Inflammatory macrophage (primary cell): ENCODE measurements around the gene PRRT1B.
"Not testable (repeated sequence)": the region's sequence is repeated elsewhere in the genome, so short reads cannot be mapped to it uniquely, and the experiment has no call there.

Experiments
- DNase-seq, 2 donors: peaks; one replicate each; pipeline ENCODE4 v3.0.0-alpha.2; 2020 to 2022

Gene PRRT1B

DNA sequence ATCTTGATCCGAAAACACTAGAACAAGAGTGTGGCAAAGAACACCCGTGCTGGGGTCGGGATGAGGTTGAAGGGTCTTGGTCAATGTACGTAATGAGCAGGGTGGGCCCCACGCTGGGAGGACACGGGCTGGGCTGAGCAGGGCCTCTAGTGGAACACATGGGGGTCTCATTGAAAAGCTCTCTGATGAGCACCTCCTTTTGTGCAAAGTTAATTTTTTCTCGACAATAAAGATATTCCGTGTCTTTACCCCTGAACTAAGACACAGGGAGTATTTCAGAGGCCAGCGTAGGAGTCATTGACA, 22.3 kb upstream of the PRRT1B start:
- no peak for DNase-seq

DNA sequence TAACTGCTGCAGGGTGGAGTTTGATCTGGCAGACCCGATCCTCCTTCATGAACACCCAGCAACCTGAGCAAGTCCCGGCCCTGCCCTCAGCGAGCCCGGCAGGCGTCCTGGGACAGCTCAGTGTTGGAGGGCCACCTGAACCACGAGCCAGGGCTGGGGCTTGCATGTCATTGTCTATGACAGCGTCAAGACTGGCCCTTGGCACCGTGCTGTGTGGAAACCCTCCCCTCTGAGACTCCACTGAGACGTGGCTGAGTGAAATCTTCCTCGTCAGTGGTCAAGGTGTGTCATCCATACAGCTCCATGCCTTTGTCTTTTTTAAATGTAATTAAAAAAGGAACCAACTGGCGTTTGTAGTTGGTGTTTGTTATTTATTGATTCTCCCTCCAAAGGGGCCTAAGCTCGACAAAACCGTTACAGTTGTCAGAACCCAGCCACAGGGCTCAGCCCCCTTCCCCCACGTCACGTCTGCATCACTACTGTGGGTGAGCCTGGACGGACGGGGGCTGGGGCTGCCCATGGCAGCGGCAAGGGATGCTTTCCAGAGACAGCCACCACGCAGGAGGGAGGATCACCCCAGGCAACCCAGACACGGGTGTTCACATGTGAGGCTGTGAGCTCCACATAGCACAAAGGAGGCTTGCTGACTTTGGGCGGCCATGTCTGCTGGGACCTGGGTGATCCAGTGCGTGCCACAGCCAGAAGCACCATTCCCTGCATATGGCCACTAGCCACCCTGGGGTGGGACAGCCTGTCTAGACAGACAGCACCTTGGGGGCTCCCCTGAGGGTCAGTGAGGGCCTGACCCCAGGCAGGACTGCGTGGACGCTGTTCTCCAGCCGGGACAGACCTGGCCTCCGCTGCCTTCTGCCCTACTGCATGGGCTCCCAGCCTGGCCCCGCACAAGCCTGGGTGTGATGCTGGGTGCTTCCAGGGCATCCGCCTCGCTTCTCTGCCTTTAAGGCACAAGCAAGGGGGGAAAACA, 21.6 kb upstream of the PRRT1B start:
- no peak for DNase-seq

DNA sequence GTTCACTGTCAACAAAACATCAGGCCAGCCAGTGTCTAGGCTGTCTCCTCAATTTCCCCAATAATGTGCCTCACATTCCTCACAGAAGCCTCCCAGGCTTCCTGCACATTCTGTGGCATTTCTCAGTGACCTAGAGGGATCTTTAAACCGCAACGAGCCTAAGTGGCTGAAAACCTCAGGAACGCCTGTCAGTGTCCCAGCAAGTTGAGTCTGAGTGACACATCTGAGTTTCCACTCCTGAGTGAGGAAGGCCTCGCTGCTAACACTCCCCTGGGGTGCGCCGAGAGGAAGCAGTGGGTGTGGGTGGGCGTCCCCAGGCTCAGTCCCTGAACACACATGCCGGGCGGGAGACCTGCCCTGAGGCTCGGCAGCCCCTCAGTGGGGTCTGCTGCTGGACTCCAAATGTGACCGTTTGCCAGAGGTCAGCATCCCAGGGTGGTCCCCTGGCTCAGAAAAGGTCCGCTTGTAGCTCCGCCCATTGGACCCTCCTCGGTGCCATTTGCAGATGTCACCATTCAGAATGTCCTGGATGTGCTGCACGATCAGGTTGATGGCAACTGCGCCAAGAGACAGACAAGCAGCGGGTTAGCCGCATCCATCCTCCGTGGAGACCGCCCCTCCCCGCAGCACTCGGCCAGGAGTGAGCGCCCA, 20.5 kb upstream of the PRRT1B start:
- no peak for DNase-seq

DNA sequence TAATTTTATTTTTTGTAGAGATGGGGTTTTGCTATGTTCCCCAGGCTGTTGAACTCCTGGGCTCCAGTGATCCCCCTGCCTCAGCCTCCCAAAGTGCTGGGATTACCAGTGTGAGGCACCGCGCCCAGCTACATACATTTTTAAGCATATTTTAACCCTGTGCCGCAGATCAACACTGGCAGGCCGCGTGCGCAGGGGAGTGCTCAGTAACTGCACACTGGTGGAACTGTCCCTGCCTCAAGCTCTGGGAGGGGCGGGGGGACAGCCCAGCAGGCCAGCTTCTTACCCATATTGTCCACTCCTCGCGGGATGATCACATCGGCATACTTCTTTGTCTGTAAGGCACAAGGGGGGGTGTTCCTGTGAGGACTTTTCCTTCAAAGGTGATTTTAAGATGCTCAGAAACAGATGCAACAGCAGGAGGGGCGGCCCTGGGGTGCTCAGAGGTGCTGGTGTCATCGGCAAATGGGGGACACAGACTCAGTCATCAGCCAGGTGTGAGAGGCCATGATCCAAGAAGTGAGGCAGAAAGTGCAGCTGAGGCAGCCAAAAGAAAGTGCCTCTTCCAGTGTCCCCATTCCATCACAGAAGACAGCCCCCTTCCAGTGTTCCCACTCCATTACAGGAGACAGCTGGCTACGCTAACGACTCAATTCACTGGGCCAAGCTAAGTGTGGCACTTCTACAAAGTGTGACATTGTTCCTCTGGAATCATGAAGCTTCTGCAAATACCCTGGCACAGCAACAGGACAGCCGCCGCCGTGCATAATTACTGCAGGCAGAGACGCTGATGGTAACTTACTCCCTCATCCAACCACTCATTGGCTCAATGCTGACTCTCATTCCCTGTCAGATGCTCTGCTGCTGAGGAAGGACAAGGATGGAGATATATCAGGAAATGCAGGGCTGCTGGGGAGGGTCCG, 19.4 kb upstream of the PRRT1B start:
- no peak for DNase-seq

DNA sequence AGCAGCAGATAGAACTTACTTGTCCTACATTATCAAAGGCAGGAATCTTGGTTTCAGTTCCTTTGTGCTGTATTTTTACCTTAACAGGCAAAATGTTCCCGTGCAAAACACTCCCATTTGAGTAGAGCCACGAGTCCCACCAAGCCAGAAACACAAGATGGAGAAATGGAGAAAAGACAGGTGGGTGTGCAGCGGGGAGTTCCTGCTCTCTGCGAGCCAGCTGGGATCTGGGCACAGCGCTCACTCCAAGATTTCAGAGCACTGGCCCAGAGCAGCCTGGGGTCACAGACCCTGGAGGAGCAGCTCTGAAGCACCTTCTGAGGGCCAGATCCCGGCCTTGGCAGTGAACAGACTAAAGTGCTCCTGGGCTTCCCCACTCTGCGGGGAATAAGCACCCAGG, 17.1 kb upstream of the PRRT1B start:
- no peak for DNase-seq

DNA sequence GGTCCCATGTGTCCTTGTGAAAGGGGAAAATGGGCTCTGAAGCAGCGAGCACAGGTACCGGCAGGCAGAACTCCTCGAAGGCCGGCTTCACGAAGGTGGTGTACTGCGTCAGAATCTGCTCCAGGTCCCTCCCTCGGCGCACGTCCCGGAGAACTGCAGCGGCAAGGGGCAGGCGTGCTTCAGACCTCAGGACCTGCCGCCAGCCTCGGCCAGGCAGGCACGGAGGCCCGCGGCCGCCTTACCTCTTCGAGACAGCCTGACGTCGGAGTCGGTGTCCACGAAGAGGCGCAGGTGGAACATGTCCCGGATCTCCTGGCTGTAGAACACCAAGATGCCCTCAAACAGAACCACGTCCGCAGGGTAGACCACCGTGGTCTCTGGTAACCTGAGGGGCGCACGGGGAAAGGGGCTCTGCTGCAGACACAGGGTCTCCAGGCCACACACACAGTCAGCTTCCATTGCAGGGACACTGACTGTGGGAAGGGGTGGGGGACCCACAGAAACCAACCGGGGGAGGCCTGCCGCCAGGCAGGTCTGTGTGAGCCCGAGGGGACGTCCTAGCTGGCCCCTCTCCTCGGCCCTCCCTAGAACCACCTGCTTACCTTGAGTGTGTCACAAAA, 16.3 kb upstream of the PRRT1B start:
- no peak for DNase-seq

DNA sequence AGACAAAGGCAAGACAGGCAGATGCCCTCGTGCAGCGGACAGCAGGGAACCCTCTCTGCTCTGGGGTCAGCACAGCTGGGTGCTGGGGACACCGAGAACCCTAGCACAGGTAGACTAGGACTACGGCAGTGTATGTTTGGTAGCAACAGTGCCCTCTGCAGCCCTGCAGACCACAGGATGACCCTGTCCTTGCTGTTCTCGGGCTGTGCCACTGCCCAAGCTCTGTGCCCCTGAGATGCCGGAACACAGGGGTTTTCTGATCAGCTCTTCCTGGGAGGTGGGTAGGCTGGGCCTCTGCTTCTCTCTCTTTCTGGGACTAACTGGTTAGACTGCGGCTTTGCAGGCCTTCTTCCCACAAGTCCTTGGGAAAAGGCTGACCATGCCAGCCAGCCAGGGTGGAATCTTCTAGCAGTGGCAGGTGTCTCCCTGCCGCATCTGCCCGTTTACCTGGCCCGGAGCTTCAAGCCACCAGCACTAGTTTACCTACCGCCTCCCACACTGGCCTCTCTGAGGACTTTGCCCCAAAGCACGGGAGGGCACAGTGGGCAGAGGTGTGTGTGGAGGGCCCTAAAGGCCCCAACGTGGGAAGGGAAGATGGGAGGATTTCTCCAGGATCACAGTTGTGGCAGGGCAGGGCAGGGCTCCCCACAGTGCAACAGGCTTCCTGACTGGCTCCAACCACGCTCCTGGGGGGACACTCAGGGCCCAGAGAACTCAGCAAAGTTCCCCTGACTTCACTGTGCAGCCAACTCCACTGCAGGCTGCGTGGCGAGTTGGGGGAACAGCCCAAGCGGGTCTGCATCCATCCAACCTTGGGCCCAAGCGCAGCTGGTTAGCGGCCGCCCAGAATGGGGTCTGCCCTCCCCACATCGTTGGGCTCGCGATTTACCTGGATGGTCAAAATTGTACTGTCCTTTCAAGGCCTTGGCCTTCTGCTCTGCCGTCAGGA, 15.5 kb upstream of the PRRT1B start:
- DNase-seq: no peak

DNA sequence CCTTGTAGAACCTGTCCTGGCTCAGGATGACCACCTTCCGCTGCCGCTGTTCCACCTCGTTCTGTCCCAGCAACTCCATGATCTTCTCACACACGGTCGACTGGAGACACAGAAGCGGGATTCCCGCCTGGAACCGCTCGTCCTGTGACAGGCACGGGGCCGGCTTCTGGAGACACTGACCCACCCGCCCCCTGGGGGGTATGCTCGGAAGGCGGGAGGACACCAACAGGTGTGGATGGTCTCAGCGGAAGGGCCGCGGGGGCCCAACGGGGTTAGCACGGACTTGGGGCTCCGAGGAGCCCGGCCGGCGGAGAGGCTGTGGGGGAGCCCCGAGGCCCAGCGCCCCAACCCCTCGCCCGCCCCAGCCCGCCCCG, 14.8 kb upstream of the PRRT1B start:
- peak in 1 of 2 donors; percentile 17 for DNase-seq

DNA sequence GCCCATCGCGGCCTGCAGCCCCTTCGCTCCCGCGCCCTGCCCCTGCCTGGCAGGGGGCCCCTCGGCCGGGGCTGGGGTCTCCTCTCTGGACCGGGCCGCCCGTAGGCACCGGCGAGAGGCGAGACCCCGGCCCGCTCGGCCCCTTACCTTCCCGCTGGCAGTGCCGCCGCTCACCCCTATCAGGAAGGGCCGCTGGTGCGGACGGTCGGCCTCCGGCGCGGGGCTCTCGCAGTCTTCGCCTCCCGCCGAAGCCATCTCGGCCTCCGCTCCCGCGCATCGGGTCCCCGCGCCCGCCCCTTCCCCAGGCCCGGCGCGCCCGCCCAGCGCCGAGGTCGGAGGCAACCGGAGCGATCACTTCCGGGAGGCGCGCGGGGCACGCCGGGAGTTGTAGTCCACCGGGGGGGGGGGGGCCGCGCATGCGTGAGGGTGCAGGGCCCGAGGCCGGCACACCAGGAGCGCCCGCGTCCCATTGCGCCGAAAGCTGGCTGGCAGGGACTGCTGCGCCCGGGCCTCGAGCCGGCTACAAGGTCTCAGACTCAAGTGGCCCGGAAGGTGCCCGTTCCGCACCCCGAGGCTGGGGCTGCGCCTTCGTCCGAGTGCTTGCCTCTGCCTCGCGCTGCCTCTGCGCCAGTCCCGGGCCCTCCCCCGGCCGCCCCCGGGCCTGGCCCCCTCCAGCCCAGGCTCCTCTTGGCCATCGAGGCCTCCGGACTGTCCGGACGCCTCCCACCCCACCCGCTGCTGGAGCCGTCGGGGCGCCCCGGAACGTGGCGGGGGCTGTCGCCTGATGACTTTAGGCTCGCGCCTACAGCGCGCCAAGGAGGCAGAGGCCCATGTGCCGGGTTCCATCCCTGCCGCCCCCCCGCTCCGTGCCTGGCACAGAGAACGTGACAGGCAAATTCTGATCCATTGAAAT, 14.1 kb upstream of the PRRT1B start, which contains the start of gene UCK1:
UCK1 (minus strand) TSS at position 344 of the 913 bp plus-strand sequence; CDS start at position 255, 89 bp downstream.
- DNase-seq: peak; percentile 82 to 83

DNA sequence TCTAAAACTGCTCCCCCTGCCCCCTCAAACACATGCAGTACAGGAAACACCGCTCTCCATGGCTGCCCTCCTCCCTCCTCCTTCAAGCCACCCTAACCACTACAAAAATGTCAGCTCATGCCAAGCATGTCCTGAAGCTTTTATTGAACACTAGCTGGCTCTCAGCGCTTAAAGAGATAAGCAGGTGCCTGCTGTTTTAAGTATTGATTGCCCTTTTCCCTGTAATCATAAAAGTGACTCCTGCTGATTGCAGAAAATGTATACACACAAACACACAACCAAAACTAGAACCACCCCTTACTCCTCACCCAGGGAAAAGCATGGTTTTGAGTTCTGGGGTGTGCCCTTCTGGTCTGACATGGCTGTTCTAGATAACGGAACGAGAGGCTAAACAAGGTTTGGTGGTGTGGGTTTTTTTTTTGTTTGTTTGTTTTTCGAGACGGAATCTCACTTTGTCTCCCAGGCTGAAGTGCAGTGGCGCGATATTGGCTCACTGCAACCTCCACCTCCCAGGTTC, 10.5 kb upstream of the PRRT1B start:
- no peak for DNase-seq

DNA sequence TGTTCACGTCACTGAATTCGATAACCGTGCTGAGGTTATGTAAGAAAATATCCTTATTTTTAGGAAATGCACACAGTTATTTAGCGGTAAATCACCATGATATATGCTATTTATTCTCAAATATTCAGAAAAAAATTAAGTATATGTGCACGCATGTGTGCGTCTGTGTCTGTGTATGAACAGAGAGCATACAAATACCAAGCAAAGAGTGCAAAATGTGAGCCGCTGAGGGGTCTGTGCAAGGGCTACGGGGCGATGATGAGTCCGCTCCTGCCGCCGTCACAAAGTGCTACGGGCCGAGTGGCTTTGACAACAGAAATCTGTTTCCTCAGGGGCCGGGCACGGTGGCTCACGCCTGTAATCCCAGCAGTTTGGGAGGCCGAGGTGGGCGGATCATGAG, 7.4 kb upstream of the PRRT1B start:
- no peak for DNase-seq

DNA sequence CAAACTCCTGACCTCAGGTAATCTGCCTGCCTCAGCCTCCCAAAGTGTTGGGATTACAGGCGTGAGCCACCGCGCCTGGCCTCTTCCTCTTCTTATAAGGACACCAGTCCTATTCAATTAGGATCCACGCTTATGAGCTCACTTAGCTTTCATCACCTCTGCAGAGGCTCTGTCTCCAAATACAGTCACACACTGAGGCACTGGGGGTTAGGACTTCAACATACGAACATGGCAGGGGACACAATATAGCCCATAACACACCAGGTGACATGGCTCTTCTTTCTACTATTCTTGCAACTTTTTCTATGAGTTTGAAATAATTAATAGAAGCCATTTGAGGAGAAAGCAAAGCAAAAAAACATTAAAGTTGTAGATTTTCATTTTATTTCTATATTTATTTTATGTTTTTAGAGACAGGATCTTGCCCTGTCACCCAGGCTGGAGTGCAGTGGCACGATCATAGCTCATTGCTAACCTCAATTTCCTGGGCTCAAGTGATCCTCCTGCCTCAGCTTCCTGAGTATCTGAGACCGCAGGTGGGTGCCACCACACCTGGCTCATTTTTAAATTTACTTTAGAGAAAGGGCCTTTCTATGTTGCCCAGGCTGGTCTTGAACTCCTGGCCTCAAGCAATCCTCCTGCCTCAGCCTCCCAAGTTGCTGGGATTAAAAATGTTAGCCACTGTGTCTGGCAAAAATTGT, 6.0 kb upstream of the PRRT1B start:
- DNase-seq: no peak

DNA sequence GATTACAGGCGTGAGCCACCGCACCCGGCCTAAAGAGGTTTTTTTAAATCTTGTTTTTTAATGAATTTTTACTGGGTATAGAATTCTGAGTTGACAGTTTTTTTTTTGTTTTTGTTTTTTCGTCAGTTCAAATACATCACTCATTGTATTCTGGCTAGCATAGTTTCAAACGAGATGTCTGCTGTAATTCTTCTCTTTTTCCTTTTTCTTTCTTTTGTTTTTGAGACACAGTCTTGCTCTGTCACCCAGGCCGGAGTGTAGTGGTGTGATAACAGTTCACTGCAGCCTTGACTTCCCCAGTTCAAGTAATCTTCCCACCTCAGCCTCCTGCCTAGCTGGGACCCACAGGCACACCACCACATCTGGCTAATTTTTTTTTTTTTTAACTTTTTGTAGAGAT, 2.2 kb upstream of the PRRT1B start:
- DNase-seq: no peak

DNA sequence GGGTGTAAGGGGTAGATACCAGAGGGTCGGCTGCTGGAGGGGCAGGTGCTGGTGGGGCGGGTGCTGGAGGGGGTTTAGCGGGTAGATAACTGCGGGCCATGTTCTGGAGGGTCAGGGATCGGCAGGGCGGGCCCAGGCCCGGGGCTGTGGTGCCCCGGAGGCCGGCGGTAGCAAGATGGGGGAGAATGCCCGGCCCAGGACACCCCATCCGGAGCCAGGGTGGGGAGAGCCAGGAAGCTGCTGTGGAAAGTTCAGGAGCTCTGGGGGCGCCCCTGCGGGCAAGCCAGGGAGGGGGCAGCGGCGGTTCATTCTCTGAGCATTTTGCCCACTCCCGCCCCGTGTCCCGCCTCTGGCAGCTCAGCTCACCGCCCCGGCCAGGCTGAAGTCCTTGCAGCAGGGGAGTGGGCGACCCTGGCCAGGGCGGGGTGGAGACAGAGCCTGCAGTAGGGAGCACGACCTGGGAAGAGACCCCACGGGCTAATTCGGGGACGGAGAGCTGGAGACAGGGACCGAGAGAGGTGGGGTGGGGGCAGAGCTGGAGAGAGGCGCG, 538 bp downstream of the PRRT1B start:
- DNase-seq: no peak

DNA sequence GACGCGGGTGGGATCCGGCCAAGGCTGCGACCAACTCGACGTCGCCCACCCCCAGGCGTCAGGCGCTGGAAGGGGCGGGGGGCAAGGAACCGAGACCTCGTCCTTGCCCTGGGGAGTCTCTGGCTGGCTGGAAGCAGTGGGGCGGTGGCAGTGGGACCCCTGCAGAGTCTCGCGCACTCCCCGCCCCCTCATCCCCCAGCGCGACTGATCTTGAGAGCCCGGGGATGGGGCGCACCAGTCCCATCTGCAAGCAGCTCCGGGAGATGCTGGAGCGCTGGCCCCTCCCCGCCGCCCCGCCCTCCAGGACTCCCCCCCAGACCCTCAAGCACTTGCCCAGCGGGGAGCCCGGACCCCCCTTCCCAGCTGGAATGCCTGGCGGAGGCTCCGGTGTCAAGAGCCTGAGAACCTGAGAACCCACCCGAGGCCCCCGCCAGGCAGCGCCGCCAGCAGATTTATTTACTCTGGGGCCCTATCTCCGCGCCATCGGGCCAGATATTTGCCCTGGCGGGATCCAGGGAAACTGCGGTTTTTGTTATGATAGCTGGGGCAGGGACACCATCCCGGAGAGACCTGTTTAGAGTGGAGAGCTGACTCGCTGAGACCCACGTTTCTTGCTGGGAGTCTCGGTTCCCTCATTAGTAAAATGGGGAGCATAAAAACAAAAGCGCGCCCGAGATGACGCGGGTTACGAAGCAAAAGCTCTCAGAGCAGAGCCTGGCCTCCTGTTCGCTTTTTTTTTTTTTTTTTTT, 1.2 kb downstream of the PRRT1B start:
- no peak for DNase-seq

DNA sequence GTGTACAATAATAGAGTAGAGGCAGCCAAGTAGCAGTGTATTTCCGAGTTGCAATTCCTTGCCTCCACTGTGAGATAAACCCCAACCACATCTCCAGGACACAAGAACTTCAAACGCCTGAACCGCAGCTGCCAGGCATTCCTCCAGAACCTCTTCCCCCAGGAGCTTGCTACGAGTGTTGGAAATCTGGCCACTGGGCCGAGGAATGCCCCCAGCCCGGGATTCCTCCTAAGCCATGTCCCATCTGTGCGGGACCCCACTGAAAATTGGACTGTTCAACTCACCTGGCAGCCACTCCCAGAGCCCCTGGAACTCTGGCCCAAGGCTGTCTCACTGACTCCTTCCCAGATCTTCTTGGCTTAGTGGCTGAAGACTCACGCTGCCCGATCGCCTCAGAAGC, 3.9 kb downstream of the PRRT1B start:
- not testable (repeated sequence) for DNase-seq

DNA sequence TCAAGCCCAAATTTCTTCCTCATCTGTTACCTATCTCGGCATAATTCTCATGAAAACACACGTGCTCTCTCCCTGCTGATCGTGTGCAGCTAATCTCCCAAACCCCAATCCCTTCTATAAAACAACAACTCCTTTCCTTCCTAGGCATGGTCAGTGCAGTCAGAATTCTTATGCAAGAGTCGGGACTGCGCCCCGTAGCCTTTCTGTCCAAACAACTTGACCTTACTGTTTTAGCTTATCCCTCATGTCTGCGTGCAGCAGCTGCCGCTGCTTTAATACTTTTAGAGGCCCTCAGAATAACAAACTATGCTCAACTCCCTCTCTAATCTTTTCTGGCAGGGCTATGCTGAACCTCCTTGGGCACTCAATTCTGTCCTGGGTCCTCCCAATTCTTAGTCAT, 5.1 kb downstream of the PRRT1B start:
- not testable (repeated sequence) for DNase-seq

DNA sequence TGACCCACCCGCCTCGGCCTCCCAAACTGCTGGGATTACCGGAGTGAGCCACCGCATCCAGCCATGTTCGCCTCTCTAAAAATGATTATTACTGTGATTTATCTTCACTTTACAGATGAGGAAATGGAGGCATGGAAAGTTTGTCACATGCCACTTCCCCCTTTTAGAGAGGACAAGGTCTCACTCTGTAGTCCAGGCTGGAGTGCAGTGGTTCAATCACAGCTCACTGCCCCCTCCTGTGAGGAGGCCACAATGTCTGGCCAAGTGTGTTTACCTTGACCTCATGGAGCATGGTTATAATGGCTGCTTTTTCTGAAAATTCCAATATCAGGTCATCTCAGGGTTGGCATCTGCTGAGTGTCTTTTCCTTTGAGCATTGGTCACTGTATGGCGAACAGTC, 6.7 kb downstream of the PRRT1B start:
- no peak for DNase-seq
